NCI-H2196 (cell line): ENCODE data around the gene FREM3.
"Not testable (repeated sequence)": the region's sequence is repeated elsewhere in the genome, so short reads cannot be mapped to it uniquely, and the experiment has no call there.

Experiments
- DNase-seq: peaks from one replicate; lab custom pipeline; 2025; ENCODE audit not compliant: unreplicated experiment; lab: John Stamatoyannopoulos, UW

FREM3 gene

GRCh38 chr4:143700416-143701352 lies at the start of gene FREM3:
TSS of gene FREM3 (minus strand) at chr4:143700675. CDS start at chr4:143700675, 0 bp downstream.
- no peak for DNase-seq

- no peak for DNase-seq
Measured at GRCh38 chr4:143745874-143746273, 45.4 kb upstream of the FREM3 start.

GRCh38 chr4:143743591-143743990 lies 43.1 kb upstream of the FREM3 start:
- DNase-seq = no peak

- DNase-seq = no peak
Measured at GRCh38 chr4:143742834-143743233, 42.4 kb upstream of the FREM3 start.

- no peak for DNase-seq
Measured at GRCh38 chr4:143736861-143737260, 36.4 kb upstream of the FREM3 start.

GRCh38 chr4:143736061-143736460 lies 35.6 kb upstream of the FREM3 start:
- not testable (repeated sequence) for DNase-seq

- no peak for DNase-seq
Measured at GRCh38 chr4:143728166-143728565, 27.7 kb upstream of the FREM3 start.

GRCh38 chr4:143726714-143727113 lies 26.2 kb upstream of the FREM3 start:
- no peak for DNase-seq

- no peak for DNase-seq
Measured at GRCh38 chr4:143721317-143721716, 20.8 kb upstream of the FREM3 start.

- DNase-seq = not testable (repeated sequence)
Measured at GRCh38 chr4:143718748-143719147, 18.3 kb upstream of the FREM3 start.

GRCh38 chr4:143713955-143714625 lies 13.6 kb upstream of the FREM3 start:
- DNase-seq = no peak

GRCh38 chr4:143713553-143713952 lies 13.1 kb upstream of the FREM3 start:
- DNase-seq = no peak

GRCh38 chr4:143712155-143712550 lies 11.7 kb upstream of the FREM3 start:
- no peak for DNase-seq

- no peak for DNase-seq
Measured at GRCh38 chr4:143711543-143712154, 11.2 kb upstream of the FREM3 start.

GRCh38 chr4:143701365-143701764 lies 890 bp upstream of the FREM3 start:
- DNase-seq = no peak

GRCh38 chr4:143700046-143700415 lies 444 bp downstream of the FREM3 start:
- no peak for DNase-seq

- no peak for DNase-seq
Measured at GRCh38 chr4:143699331-143700045, 987 bp downstream of the FREM3 start.

- DNase-seq = no peak
Measured at GRCh38 chr4:143693856-143694255, 6.6 kb downstream of the FREM3 start.

GRCh38 chr4:143692241-143692640 lies 8.2 kb downstream of the FREM3 start:
- no peak for DNase-seq

- DNase-seq = no peak
Measured at GRCh38 chr4:143679434-143679833, 21.0 kb downstream of the FREM3 start.

GRCh38 chr4:143673629-143674028 lies 26.8 kb downstream of the FREM3 start:
- not testable (repeated sequence) for DNase-seq
